ENCODE measurements around the gene SCAMP3.
"Not testable (repeated sequence)": the region's sequence is repeated elsewhere in the genome, so short reads cannot be mapped to it uniquely, and the experiment has no call there.

SCAMP3 gene

DNA sequence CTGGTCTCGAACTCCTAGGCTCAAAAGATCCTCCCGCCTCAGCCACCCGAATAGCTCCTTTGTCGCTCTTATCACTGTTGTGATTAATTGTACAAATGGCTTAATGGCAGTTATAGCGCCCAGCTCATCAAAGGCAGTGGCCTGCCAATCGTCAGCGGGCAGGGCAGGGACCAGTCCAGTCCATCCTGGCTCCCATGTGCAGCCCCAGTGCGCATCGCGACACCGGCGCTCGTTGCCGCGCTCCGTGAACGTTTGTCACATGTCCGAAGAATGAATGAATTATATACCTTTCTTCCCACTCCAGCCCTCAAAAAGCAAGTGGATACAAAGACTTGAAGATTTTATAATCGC, 35.3 kb downstream of the SCAMP3 start:
- no peak for DNase-seq

DNA sequence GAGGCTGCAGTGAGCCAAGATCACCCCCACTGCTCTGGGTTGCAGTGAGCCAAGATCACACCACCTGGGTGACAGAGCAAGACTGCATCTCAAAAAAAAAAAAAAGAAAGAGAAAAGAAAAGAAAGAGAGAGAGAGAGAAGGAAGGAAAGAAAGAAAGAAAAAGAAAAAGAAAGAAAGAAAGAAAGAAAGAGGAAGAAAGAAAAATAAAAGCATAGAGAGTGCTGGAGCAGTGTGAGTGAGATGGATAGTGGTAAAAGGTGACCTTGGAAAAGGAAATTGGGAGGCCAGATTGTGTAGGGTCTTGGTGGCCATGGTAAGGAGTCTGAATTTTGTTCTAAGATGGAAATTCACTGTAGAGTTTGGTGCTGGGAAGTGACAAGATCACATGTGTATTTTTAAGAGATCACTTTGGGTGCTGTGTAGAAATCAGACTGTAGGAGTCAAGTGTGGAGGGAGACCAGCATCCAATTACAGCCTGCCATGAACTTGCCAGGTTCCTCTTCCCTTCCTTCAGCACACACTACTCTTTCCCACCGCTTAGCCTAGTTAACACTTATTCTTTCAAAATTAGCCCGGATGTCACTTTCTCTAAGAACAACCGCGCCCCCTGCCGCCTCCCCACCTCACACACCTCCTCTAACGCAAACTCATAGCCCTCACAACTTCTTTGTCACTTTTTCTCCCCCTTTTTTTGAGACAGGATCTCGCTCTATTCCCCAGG, 35.8 kb downstream of the SCAMP3 start:
- DNase-seq = peak; percentile 88

DNA sequence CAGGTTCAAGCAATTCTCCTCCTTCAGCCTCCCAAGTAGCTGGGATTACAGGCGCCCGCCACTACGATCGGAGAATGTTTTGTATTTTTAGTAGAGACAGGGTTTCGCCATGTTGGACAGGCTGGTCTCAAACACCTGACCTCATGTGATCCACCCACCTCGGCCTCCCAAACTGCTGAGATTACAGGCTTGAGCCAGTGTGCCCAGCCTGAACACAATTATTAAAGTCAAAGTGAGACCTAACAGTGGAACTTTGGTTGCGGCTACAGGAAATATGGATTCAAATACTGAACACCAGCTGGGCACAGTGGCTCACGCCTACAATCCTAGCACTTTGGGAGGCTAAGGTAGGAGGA, 36.8 kb downstream of the SCAMP3 start:
- not testable (repeated sequence) for DNase-seq

DNA sequence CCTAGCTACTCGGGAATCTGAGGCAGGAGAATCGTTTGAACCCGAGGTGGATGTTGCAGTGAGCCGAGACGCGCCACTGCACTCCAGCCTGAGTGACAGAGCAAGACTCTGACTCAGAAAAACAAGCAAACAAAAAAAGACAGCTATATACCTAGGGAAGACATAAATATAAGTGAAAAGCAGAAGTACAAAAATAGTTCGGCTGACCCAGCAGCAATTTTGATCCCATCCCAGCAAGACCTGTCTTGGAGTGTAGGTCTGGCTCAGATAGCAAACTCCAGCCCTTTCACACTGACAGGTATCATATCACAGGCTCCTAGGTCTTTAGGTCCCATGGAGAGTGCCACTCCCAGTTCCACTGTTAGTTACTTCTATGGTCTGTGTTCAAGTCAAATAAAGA, 39.1 kb downstream of the SCAMP3 start:
- DNase-seq = no peak

DNA sequence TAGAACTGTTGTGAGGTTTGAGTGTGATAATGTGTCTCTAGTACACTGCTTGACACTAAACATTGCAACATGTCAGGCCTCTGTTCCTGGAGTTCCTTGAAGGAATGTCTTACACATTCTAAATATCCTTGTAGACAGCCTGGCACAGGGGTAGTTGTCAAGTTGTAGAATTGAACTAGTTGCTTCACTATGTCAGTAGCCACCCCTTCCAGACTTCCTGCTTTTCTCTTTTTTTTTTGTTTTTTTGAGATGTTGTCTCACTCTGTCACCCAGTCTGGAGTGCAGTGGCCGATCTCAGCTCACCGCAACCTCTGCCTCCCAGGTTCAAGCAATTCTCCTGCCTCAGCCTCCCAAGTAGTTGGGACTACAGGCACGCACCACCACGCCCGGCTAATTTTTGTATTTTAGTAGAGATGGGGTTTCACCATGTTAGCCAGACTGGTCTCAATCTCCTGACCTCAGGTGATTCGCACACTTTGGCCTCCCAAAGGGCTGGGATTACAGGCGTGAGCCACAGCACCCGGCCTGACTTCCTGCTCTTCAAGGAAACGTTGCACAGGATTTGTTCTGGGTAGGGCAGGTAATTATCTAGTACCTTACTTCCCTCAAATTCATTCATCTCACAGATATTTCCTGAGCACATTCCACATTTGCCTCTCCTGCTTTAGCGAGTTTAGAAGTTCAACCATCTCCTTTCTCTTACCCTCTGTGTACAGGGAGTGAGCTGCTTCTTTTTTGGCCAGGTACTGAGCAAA, 41.8 kb downstream of the SCAMP3 start:
- not testable (repeated sequence) for DNase-seq

DNA sequence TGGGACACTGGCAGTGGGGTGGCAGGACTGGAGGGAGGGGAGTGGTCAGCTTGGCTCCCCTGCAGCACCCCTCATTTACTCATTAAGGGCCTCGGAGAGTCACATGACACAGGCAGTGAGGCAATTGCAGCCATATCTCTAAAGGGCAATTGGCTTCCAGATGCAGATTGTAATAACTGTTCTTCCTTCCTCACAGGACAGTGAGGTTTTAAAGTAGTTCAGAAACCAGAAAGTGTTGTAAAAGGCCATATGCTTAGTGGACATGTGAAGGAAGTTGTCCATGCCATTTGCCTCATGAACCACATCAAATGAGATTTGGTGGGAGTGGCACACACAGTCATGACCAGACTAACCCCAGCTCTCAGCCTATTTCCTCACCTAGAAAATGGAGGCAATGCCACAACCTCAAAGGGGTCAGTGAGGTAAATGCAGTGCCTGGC, 42.5 kb downstream of the SCAMP3 start:
- peak; percentile 53 for DNase-seq

DNA sequence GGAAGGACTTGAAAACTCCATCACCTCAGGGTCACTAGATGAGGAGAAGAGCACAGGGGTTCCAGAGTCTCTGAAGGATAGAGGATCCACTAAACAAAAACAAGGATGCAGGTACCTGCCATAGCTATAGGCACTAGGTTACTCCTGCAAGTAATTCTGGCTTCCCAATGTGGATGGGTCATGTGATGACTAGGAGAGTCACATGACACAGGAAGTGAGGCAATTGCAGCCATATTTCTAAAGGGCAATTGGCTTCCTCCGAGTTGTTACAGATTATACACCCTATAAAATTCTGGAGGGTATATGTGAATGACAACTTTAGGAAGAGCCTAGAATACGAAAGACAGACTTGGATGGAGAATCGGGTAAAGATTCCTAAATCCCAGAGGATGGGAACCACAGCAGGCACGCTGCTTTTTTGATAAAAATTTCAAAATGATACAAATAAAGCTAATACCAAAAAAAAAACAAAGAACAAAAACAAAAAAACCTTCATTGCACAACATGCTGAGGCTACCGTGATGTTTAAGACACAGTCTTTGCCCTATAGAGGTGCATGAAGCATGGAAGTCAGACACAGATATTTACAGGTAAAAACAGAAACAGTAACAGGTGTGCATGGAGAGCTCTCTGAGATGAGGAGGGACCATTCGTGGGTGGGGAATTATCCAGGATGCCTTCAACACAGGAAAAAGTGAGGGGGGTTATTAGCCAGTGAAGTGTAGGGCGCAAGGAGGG, 43.1 kb downstream of the SCAMP3 start:
- DNase-seq = no peak

DNA sequence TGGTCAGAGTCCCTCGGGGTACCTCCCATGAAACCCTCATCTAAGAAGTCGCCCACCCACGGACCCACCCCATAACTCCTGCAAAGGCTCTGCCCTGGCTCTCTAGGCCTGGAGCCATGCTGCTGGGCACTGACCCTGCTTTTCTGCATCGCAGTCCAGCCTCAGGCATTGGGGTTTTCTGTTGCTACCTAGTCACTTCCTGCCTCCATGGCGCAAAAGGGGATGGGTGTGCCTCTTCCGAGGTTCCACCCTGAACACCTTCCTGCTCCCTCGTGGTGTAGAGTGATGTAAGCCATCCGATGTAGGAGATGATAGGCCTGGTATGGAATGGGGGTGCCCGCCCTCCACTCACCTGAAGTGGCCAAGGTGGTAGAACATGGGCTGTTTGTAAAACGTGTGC, 47.5 kb downstream of the SCAMP3 start:
- peak; percentile 46 for DNase-seq

DNA sequence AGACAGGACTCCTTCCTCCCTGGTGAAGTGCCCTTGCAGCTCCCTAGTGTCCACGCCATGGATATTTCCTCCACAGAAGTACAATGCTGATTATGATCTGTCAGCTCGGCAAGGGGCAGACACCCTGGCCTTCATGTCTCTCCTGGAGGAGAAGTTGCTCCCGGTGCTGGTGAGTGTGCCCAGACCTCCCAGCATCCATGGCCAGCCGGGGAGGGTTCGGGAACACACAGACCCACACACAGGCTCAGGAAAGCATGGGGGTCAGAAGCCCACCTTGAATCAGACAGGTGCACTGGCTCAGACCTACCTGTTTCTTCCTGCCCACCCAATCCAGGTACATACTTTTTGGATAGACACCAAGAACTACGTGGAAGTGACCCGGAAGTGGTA, 50.1 kb downstream of the SCAMP3 start:
- DNase-seq = not testable (repeated sequence)

DNA sequence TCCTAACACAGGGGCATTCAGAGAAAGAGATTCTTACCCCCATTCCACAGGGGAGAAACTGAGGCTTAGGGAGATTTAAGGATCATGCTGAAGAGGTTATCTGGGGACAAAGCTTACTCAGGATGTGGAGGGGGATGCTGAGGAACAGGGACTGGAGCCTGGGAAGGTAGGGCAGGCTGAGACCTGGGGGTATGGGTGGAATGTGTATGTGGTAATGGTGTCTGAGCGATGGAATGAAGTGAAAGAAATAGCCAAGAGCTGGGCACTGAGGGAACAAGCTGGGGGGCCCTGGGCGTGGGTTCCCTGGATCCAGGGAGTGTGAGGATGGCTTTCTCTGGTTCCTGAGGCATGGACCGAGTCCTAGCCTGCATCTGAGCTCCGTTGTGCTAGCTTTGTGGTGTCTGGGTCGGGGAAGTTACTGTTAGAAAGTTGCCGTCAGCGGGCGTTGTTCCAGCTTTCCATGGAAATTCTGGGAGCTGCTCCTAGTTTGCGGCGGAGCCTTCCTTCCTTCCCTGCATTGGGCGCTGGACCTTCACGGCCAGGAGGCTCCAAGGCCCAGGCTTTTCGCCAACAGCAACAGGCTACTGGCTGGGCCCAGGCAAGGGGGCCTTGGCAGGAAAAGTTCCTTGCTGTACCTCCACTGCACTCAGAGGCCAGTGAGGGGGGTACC, 50.6 kb downstream of the SCAMP3 start:
- DNase-seq = not testable (repeated sequence)

DNA sequence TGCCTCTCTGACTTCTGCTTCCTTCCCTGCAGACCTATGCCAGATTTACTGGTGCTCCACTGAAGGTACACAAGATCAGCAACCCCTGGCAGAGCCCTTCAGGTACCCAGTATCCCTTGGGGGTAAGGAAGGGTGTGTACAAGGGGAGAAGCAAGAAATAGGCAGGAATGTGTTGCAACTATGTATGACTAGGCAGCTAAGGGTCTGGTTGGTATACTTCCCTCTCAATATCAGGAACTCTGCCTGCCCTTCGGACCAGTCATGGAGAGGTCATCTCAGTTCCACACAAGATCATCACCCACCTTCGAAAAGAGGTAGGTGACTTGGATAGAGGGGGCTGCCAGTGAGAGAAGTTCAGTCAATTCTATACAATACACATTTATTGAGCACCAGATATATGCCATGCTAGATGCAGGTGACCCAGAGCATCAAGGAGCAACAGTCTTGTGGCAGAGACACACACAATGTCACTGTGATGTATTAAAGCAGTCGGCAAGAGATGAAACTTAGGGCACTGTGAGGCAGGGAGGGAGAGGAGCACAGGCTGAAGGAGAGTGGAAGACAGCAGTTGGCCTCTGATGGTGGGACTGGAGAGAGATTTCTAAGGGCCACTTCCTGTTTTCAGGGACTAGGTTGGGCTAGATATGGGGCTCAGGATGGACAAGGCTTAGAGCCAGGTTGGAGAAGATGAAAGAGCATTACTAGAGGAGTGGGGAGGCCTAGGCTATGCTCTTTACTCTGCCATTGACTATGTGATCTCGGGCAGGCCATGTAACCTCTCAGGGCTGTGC, 51.7 kb downstream of the SCAMP3 start:
- DNase-seq = no peak

DNA sequence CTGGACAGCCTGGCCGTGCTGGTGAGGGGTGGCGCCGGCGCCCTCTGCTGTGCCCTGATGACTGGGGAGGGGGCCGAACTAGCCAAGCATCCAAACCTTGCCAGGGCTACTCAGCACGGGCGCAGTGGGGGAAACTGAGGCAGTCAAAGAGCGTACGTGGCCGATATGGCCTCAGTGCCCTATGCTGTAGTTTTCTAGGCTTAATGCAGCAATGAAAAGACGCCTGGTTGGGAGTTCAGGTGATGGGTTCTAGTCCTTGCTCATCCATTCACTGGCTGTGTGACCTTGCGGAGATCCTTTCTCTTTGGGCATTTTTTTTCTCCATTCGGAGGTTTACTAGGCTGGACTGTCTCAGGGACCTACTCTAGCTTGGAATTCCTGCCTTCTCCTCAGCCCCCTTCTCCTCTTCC, 52.8 kb downstream of the SCAMP3 start:
- no peak for DNase-seq

DNA sequence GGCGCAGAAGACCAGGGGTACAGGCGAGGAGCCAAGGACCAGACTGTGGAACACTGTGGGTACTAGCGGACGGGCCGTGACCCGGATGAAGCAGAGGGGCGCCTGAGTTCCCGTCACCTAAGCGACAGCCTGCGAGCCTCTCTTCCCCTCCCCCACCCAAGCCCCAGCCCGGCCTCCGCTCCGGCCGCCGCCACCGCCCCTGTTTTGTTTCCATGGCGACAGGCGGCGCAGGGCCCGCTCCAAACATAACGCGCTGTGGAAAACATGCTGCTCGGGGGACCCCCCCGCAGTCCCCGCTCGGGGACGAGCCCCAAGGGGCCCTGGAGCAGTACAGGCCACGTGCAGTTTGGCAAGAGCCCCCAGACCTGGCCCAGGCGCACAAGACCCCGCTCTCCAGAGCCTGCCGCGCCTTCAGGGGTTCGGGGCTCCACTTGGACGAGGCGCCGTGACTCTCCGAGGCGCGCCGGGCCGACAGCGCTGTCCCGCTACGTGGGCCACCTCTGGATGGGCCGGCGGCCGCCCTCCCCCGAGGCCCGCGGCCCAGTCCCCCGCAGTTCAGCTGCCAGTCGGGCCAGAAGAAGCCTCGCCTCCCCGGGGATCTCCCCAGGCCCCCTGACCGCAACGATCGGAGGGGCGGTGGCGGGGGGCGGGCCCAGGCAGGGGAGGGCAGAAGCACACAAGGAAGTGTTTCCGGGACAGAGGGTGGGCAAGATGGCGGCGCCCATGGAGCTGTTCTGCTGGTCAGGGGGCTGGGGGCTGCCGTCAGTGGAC, 53.4 kb downstream of the SCAMP3 start, which contains the start of gene MTX1:
Gene MTX1, plus strand, starts transcription at position 155 of the 771 bp plus-strand sequence. Its CDS starts 110 bp downstream, at position 265.
- DNase-seq = peak; percentile 95

DNA sequence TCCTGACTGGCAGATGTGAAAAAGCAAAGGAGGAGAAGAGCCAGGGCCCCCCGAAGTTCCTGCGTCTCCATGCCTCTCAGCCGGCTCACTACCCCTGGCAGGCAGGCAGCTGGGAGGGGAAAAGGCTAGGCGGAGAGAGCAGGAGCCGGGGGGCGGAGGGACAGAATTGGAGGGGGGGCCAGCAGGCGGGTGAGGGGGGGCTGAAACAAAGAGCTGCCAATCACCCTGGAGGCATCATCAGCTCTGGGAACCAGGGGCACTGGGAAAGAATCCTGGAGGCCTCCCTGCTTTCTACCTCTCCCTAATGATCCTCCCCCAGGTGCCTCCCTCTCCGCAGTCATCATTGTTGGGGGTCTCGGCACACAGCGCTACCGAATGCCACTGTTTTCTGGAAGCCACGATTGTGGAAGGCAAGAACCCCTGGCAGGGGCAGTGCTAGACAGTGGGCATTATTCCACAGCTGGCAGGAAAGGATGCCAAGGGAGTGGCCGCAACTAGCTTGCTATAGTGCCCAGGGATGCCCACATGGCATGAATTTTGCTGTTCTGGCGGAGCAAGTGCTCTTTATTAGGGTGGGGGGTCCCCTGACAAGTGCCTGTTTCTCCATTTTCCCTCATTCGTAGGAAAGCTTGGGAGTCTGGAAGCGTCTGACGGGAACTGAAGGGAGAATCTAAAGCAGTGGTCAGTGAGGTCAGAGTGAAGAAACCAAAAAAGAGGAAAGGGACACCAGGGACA, 54.2 kb downstream of the SCAMP3 start, which contains the start of gene THBS3:
Gene THBS3, minus strand, starts transcription at position 92 of the 735 bp plus-strand sequence. Its CDS starts 21 bp downstream, at position 71.
- no peak for DNase-seq

DNA sequence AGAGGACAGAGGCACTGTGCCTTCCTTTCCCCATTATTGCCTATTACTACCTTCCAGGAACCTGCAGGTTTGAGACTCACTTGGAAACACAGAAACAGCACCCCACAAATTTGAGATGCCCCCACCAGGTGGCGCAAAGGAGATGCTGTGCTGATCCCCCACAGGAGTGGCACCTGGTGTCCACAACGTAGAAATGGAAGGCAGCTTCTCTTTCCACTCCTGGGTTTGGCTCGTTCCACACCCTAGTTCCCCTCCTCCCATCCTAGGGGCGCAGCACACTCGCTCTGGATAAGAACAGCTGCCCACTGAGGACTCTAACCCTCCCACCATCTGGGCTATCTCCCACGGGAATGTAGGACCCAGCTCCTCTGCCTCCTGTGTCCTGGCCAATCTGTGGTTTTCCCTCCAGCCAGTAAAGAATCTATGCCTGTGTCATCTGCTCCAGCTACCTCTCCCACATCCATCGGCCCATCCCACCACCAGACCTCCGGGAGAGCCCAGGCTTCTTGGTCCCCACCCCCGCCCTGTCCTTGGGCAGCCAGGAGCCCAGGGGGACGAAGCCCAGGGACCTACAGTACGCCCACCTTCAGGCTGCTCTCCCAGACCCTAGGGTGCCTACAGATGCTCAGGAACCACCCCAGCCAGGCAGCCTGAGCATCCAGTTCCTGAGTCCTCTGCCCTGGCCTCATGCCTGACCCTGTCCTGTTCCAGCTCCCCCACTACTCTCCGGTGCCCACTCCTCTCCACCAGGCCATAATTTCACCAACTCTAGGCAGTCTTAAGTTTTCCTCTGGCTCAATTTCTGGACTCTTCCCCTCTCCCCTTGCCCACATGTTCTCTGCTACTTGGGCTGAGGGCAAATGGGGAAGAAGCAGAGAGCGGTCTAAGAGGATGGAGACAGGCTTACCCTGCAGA, 55.0 kb downstream of the SCAMP3 start:
- peak; percentile 93 for DNase-seq
